Stimulated activated CD8-positive, alpha-beta memory T cell treated with anti-CD3 and anti-CD28 coated beads, Interleukin-2, amount 100 ng/mL, for 1 hour (primary cell): ENCODE results near the gene LRRC59.
"Not testable (repeated sequence)": the region's sequence is repeated elsewhere in the genome, so short reads cannot be mapped to it uniquely, and the experiment has no call there.

Experiments
- DNase-seq, 2 donors: peaks; one replicate each; pipeline ENCODE4 v3.0.0-alpha.2; 2020; ENCODE audit warnings: low read depth in 2 of 2

The LRRC59 gene

DNA sequence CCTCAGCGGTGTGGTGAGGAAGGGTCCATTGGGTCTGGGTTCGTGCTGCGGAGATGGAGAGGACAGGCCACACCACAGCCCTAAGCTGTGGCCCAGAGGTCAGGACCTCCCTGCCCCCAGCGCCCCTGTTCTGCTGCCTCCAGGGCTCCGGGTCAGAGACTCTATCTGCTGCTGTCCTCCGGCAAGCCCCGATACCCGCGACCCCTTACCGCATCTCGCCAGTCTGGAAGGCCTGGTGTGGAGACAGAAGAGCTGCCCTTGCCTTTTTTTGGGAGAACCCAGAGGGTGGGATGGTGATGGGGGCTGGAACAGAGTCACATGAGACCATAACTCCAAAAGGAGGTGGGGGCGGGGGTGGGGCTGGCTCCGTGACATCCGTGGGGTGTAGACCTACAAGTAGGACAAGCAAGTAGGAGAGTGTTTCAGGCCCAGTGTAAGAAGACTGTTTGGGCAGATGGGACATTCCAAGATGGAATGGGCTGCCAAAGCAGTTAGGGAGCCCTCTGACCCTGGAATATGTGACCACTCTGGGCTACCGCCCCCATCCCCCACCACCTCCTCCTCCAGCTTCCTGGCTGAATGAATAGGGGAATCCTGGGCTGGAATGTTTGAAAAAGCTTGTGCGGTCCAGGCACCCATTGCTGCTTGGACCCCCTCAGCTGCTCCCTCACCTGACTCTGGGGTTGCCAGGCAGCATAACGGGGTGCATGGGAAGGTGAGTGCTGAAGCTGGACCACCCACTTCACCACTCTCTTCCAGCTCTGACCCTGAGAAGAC is 50.0 kb downstream of the LRRC59 start:
- DNase-seq, result no peak

DNA sequence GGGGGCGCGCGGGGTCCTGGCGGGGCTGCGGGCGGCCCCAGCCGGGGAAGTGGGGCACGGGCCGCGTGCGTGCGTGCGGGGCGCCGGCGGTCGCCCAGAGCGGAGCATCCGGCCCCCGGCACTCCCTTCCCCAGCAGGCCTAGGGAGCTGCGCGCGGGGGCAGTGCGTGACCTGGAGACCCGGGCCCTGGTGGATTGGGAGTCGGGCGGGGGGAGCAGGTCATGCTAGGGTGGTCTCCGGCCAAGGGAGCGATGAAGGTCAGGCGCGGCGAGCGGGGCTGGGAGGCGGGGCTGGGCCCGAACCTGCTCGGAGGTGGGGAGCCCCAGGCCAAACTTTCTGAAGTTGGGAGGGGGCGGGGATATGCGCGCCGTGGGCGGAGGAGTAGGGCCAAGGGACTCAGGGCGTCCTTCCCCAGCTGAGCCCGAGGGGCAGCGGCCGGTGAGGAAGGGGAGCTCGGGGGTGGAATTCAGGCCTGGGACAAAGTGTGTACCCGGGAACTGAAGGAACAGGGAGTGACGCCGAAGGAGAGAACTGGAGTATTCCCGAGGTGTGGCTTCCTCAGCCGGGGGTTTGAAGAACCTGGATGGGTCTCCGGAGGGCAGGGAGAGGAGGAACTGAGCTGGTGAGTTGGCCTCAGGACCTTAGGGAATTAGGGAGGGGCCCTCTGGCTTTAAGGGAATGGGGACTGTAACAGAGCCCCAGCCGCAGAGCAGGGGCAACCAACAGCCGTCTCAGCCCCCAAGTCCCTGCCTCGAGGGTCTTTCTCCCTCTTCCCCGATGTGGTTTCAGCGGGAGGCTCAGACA is 50.8 kb downstream of the LRRC59 start:
- peak in 1 of 2 donors; percentile 11 for DNase-seq

DNA sequence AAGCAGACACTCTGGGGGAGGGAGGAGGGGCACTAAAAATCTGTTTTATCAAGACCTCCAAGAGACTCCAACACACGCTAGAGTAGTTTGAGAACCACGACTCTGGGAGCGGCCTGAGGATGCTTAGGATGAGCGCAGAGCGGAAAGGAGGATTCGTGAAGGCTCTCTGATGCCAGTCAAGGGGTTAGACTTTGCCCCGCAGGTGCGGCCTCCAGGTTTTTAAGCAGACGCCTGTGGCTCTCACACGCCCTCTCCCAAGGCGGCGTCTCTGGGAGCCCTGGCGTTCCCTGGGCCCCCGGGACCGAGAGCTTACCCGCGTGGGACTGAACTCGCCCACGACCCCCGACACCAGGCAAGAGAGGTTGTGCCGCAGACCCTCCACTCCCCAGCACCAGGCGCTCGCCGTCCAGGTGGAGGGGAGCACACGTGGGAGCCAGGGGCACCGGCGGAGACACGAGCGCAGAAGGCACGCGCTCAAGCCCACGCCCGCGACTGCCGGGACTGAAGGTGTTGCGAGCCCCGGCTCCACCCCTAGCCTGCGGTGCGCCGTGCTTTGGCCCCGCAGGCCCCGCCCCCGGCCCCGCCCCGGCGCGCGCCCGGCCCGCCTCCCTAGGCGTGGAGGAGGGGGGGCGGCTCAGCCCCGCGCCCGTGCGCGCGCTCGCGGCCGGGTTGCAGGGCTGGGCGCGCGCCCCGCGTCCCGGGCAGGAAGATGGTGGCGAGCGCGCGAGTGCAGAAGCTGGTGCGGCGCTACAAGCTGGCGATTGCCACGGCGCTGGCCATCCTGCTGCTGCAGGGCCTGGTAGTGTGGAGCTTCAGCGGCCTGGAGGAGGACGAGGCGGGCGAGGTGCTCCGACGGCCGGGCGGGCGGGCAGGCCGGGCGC is 51.7 kb downstream of the LRRC59 start, which contains the start of gene XYLT2:
TSS of gene XYLT2 (plus strand) at position 695 of the 881 bp plus-strand sequence. CDS start at position 710, 15 bp downstream.
- DNase-seq, result peak; percentile 84 to 85

DNA sequence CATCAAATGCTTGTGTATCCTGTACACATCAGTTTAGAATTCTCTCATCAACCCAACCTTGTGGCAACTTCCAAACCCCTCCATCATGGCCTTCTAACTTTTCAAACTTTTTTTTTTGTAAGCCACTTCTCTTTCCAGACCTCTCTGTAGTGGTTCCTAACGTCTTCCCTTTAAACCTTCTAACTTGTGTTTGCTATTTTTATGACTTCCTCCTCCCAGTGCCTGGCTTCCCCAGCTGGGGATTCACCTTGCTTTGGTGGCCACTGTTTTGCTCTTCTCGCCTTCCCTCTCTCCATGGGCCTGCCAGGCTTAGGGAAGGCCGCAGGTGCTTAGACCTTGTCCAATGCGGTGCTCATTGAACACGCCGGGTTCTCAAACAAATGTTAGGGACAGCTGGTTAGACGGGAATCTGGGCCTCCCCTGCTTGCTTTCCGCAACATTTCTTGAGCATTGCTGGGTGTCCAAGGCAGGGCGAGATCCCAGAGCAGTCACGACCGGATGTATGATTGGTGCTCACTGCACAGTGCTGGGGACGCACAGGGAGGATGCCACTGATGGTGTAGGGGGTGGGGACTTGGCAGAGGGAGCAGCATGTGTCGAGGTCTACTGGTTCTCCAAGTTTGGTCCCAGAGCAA is 52.5 kb downstream of the LRRC59 start:
- DNase-seq, result no peak

DNA sequence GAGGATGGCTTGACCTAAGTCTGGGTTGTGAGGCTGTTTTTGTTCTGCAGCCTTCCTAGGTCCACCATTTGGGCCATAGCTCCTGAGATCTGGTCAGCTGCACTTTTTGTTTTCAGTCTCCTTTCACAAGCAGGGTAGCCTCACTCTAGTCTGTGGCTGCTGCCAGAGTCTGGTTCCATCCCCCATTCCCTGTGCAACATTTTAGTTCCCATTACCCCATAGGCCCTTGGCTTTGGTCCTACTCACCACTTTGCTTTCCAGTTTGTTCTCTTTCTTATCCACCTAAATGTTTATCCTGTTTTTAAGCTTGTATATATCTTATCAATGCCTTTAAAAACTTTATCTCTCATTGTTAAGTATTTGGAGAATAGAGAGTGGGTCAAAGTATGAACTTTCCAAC is 57.9 kb downstream of the LRRC59 start:
- DNase-seq, result no peak

DNA sequence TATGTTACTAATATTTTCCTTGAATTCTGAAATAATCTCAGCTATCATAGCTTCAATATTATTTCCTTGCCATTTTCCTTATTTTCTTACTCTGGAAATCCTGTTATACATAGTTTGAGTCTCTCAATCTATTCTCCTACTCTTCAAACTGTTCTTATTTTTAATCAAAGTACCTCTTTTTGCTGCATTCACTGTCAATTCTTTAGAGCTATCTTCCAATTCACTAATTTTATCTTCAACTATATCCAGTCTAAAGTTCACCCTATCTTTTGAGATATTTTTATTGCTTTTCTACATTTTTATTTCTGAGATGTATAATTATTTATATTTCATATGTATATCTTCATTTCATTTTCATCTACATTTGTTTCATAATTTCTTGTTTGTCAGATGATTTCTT is 58.7 kb downstream of the LRRC59 start:
- no peak for DNase-seq

DNA sequence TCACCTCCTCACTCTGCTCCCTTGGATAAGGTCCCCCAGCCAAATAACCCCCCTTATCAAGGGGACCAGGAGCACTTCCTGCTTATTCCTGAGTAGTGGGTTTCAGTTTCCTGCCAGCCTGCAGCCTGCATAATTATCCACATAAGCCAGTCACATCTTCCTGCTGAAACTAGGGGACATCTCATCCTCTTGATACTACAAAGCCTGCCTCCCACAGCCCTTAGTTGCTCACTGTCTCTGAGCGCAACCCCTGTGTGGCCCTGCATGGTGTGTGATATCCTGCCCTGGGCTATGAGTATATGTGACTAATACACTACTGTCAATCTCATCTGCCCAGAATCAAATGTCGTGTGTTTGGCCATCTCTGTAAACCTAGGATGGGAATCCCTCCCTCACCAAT is 59.4 kb downstream of the LRRC59 start:
- no peak for DNase-seq

DNA sequence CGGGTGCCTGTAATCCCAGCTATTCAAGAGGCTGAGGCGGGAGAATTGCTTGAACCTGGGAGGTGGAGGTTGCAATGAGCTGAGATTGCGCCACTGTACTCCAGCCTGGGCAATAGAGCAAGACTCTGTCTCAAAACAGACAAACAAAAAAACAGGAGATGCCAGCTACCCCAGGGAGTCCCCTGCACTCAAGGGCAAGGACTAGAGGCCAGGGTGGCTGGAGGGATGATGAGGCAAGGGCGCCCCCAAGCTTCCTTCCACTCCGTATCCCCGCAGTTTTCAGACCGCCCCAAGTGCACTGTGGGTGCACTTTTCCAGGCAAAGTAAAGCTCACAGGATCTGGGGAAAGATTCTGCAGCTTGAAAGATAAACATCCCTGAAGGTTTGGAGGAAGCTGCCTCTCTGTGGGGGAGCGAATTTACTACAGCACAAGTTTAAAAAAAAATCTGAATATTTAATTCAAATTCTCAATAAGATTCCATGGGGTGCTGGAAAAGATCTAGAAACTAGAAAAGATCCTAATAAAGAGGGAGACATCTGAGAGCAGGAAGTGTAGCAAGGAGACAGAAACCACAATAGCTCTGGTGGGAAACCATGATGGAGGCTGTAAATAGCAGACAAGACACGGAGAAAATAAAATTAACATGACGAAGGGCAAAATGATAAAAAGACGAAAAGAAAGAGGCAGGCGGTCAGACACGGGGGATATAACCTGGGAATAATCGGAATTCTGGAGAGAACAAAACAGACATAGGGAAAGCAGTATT is 63.8 kb downstream of the LRRC59 start:
- DNase-seq, result not testable (repeated sequence)

DNA sequence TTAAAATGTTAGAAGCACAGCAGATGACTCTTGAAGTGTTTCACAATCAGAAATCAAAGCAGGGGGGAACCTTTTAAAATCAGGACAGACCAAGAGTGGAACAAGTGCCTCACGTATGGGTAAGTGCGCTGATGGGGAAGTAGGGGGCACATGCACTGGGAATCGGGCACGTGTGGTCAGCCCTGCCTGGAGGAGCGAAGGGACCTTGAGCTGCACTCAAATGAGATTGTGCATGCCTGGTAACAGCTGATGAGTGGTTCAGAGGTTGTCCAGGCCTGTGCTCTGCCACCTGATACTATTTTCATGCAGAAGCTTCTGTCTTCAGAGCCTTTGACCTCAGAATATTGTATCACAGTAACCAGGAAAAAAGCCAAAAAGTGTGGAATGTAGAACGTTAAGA is 65.1 kb downstream of the LRRC59 start:
- no peak for DNase-seq
